H1 (cell line): ENCODE measurements around the gene ST3GAL3. TPM values are rescaled to one million over a fixed set of nuclear protein-coding genes. Genes with fewer than 3 reads are reported as not detected.

Experiments used
- CTCF ChIA-PET: fragments of 300-600 bp; sonication (Branson Sonifier 250); formaldehyde crosslinking; loops from one replicate; lab custom pipeline; 2021; ENCODE audit not compliant: partially characterized antibody; lab: Charles Lee
- POLR2A ChIA-PET: fragments of 300-600 bp; sonication (Branson Sonifier 250); formaldehyde crosslinking; loops from one replicate; lab custom pipeline; 2021; ENCODE audit warnings: inconsistent platforms; ENCODE audit not compliant: partially characterized antibody; lab: Charles Lee
- DNase-seq, 2 experiments: peaks; one replicate each; pipeline versions ENCODE4 v3.0.0 to v3.0.0-alpha.2; 2010 to 2022; ENCODE audit warnings: low spot score in 2 of 2, low read depth in 1 of 2, mixed read lengths in 1 of 2
- FAIRE-seq: peaks from 2 replicates; lab custom pipeline; 2011; peaks lifted over from hg19 to GRCh38; lab: Jason Lieb, UNC
- H2AFZ ChIP-seq: 2 replicates; pipeline ENCODE4 v1.8.1; 2012; ENCODE audit warnings: low read length, inconsistent platforms
- H2AK5ac ChIP-seq: 2 replicates; pipeline ENCODE4 v1.6.1; 2013; ENCODE audit warnings: low read depth, low read length
- H2BK120ac ChIP-seq: replicated peaks from 2 replicates; pipeline ENCODE3; 2013; ENCODE audit warnings: low read depth, low read length, inconsistent platforms
- H2BK12ac ChIP-seq: 2 replicates; pipeline ENCODE4 v1.6.1; 2013; ENCODE audit warnings: low read depth, low read length
- H2BK15ac ChIP-seq: 2 replicates; pipeline ENCODE4 v1.6.1; 2013; ENCODE audit warnings: low read length
- H2BK20ac ChIP-seq: 2 replicates; pipeline ENCODE4 v1.6.1; 2013; ENCODE audit warnings: low read length
- H2BK5ac ChIP-seq: 2 replicates; pipeline ENCODE4 v1.6.1; 2013; ENCODE audit warnings: low read depth, low read length
- H3K14ac ChIP-seq: 2 replicates; pipeline ENCODE4 v1.6.1; 2013; ENCODE audit warnings: inconsistent platforms; ENCODE audit not compliant: insufficient read length
- H3K18ac ChIP-seq: 2 replicates; pipeline ENCODE4 v1.6.1; 2013; ENCODE audit warnings: low read length; ENCODE audit errors: extremely low read depth
- H3K23ac ChIP-seq: 2 replicates; pipeline ENCODE4 v1.6.1; 2013; ENCODE audit warnings: inconsistent platforms; ENCODE audit not compliant: insufficient read length
- H3K23me2 ChIP-seq: 2 replicates; pipeline ENCODE4 v1.6.1; 2013; ENCODE audit warnings: low read depth, low read length
- H3K27ac ChIP-seq: 2 replicates; pipeline ENCODE4 v1.6.1; 2011; ENCODE audit warnings: low read depth, low read length, inconsistent platforms
- H3K27me3 ChIP-seq, 4 experiments: replicated peaks in 1 of 4; 1 replicate in 1 of 4; 2 replicates in 3 of 4; pipeline versions ENCODE4 v1.6.1 to v1.8.1; 2011 to 2013; ENCODE audit warnings: low read length in 3 of 4, mild to moderate bottlenecking in 3 of 4, inconsistent platforms in 2 of 4, mixed read lengths in 2 of 4, moderate library complexity in 1 of 4; ENCODE audit not compliant: control insufficient read depth in 3 of 4, insufficient read depth in 3 of 4; ENCODE audit errors: extremely low read depth in 1 of 4
- H3K36me3 ChIP-seq, 4 experiments: 2 replicates each; pipeline versions ENCODE4 v1.6.1 to v1.8.1; 2011 to 2013; ENCODE audit warnings: mild to moderate bottlenecking in 4 of 4, low read length in 3 of 4, moderate library complexity in 2 of 4, control low read depth in 1 of 4, inconsistent platforms in 1 of 4; ENCODE audit not compliant: insufficient read depth in 4 of 4, control insufficient read depth in 2 of 4
- H3K4ac ChIP-seq: replicated peaks from 2 replicates; pipeline ENCODE3; 2013; ENCODE audit warnings: low read length, low read depth, mixed read lengths, inconsistent platforms; ENCODE audit not compliant: insufficient read length
- H3K4me1 ChIP-seq, 4 experiments: replicated peaks in 1 of 4; 1 replicate in 1 of 4; 2 replicates in 3 of 4; pipeline versions ENCODE4 v1.6.1 to v1.8.1; 2011 to 2013; ENCODE audit warnings: low read length in 3 of 4, inconsistent platforms in 2 of 4, mixed read lengths in 1 of 4; ENCODE audit not compliant: insufficient read depth in 4 of 4, control insufficient read depth in 3 of 4
- H3K4me2 ChIP-seq, 2 experiments: 2 replicates each; pipeline versions ENCODE4 v1.6.1 to v1.8.1; 2011 to 2013; ENCODE audit warnings: low read depth in 2 of 2, low read length in 2 of 2, control low read depth in 1 of 2, inconsistent platforms in 1 of 2, mild to moderate bottlenecking in 1 of 2; ENCODE audit not compliant: insufficient read depth in 1 of 2
- H3K4me3 ChIP-seq, 4 experiments: fragments of 200-600, 300-600 bp in 1 of 4; sonication (generic), shearing (Covaris generic), sonication (Bioruptor Twin) in 1 of 4; 2 replicates each; pipeline versions ENCODE4 v1.5.1 to v1.8.1; 2011 to 2016; ENCODE audit warnings: low read length in 4 of 4, low read depth in 3 of 4, control low read depth in 2 of 4, inconsistent platforms in 2 of 4, mild to moderate bottlenecking in 2 of 4, mixed read lengths in 1 of 4, moderate library complexity in 1 of 4; ENCODE audit not compliant: insufficient read depth in 2 of 4; ENCODE audit errors: extremely low read depth in 1 of 4
- H3K56ac ChIP-seq: replicated peaks from 2 replicates; pipeline ENCODE3; 2013; ENCODE audit warnings: low read depth, mild to moderate bottlenecking, mixed read lengths, low read length, inconsistent platforms; ENCODE audit not compliant: insufficient read length
- H3K79me1 ChIP-seq: 2 replicates; pipeline ENCODE4 v1.6.1; 2013; ENCODE audit warnings: low read depth, low read length, control low read depth
- H3K79me2 ChIP-seq, 2 experiments: 2 replicates each; pipeline versions ENCODE4 v1.6.1 to v1.8.1; 2012 to 2013; ENCODE audit warnings: low read length in 2 of 2, mild to moderate bottlenecking in 2 of 2, inconsistent platforms in 1 of 2; ENCODE audit not compliant: insufficient read depth in 2 of 2, control insufficient read depth in 1 of 2
- H3K9ac ChIP-seq, 4 experiments: replicated peaks in 1 of 4; 1 replicate in 1 of 4; 2 replicates in 3 of 4; pipeline versions ENCODE4 v1.6.1 to v1.8.1; 2011 to 2013; ENCODE audit warnings: low read depth in 3 of 4, low read length in 3 of 4, control low read depth in 2 of 4, mild to moderate bottlenecking in 2 of 4, moderate library complexity in 2 of 4, inconsistent platforms in 1 of 4; ENCODE audit errors: extremely low read depth in 1 of 4
- H3K9me3 ChIP-seq, 2 experiments: 2 replicates each; pipeline versions ENCODE4 v1.6.1 to v1.8.1; 2012 to 2013; ENCODE audit warnings: mild to moderate bottlenecking in 2 of 2, moderate library complexity in 2 of 2, control low read depth in 1 of 2, inconsistent platforms in 1 of 2, low read depth in 1 of 2, low read length in 1 of 2, mixed read lengths in 1 of 2; ENCODE audit not compliant: insufficient read depth in 2 of 2
- H4K20me1 ChIP-seq, 2 experiments: replicated peaks in 1 of 2; 2 replicates each; pipeline versions ENCODE3 to v1.8.1; 2011 to 2013; ENCODE audit warnings: inconsistent platforms in 2 of 2, low read length in 2 of 2, mild to moderate bottlenecking in 1 of 2; ENCODE audit not compliant: insufficient read depth in 2 of 2, control insufficient read depth in 1 of 2
- H4K5ac ChIP-seq: 2 replicates; pipeline ENCODE4 v1.6.1; 2013; ENCODE audit warnings: low read length, low read depth, mixed read lengths, inconsistent platforms; ENCODE audit not compliant: insufficient read length
- H4K8ac ChIP-seq: 2 replicates; pipeline ENCODE4 v1.8.0; 2013; ENCODE audit warnings: mild to moderate bottlenecking, moderate library complexity, low read length, inconsistent platforms; ENCODE audit not compliant: insufficient read depth; ENCODE audit errors: extremely low read depth
- H4K91ac ChIP-seq: replicated peaks from 2 replicates; pipeline ENCODE3; 2013; ENCODE audit warnings: low read length, mixed read lengths, inconsistent platforms; ENCODE audit not compliant: insufficient read length
- ASH2L ChIP-seq: fragments of 200-600, 300-600 bp; sonication (generic); IDR thresholded peaks from one replicate; pipeline ENCODE4 v1.7.1; 2017; ENCODE audit warnings: low read length
- ATF2 ChIP-seq: IDR thresholded peaks from 2 replicates; pipeline ENCODE4 v1.6.1; 2012; ENCODE audit warnings: low read length, inconsistent platforms
- ATF3 ChIP-seq: IDR thresholded peaks from 2 replicates; pipeline ENCODE4 v1.6.1; 2011; ENCODE audit warnings: low read depth, mild to moderate bottlenecking, low read length; ENCODE audit not compliant: insufficient read depth
- BACH1 ChIP-seq: IDR thresholded peaks from 2 replicates; pipeline ENCODE4 v1.6.1; 2012; ENCODE audit warnings: low read length, improper control_type of control experiment
- CBX5 ChIP-seq: fragments of 300-800, 300-1000 bp; sonication (generic); IDR thresholded peaks from 2 replicates; pipeline ENCODE4 v1.7.1; 2016; ENCODE audit warnings: antibody characterized with exemption, low read length, low read depth
- HDAC6 ChIP-seq: IDR thresholded peaks from one replicate; pipeline ENCODE4 v1.7.1; 2012; ENCODE audit warnings: low read depth, mild to moderate bottlenecking, inconsistent platforms, low read length, moderate library complexity
- NANOG ChIP-seq: IDR thresholded peaks from 2 replicates; pipeline ENCODE4 v1.6.1; 2011; ENCODE audit warnings: low read length, low read depth, mild to moderate bottlenecking, inconsistent platforms; ENCODE audit not compliant: insufficient read depth, poor library complexity, severe bottlenecking
- PHF8 ChIP-seq: fragments of 200-600 bp; sonication (generic); conservative IDR thresholded peaks from 2 replicates; pipeline ENCODE4 v1.7.1; 2012; ENCODE audit warnings: low read depth, mild to moderate bottlenecking, inconsistent platforms, low read length, moderate library complexity
- POLR2A ChIP-seq, 2 experiments: IDR thresholded peaks; 1 replicate in 1 of 2; 2 replicates in 1 of 2; pipeline ENCODE4 v1.6.1; 2011; ENCODE audit warnings: low read depth in 2 of 2, low read length in 2 of 2, mild to moderate bottlenecking in 2 of 2; ENCODE audit errors: control extremely low read depth in 1 of 2
- POU5F1 ChIP-seq: IDR thresholded peaks from 2 replicates; pipeline ENCODE4 v1.6.1; 2011; ENCODE audit warnings: low read depth, mild to moderate bottlenecking, low read length, moderate library complexity
- WGBS, 2 experiments: shearing (Covaris generic) in 1 of 2; methylation state at CpG; one replicate each; pipeline versions ENCODE4 v1.1.6 to v1.1.7; 2013 to 2015; ENCODE audit warnings: low lambda C conversion rate in 2 of 2, mixed read lengths in 2 of 2, inconsistent platforms in 1 of 2, low coverage in 1 of 2, missing lambda C conversion rate in 1 of 2; ENCODE audit not compliant: insufficient replicate concordance in 2 of 2, insufficient coverage in 1 of 2, insufficient read length in 1 of 2; ENCODE audit errors: extremely low coverage in 1 of 2, missing lambda C conversion rate in 1 of 2; 5-methylcytosine and 5-hydroxymethylcytosine counted together
- polyA plus RNA-seq, 7 experiments: library from polyadenylated mRNA; depleted of rRNA in 3 of 7; stranded (reverse) in 5 of 7; unstranded in 2 of 7; fragments of >200 nt in 5 of 7; fragments of 200-250 nt in 2 of 7; gene quantifications; 1 replicate in 5 of 7; 2 replicates in 1 of 7; 4 replicates in 1 of 7; pipeline versions ENCODE4 v1.2.1 to v1.2.3, GENCODE V29; 2011 to 2013; ENCODE audit warnings: missing spikeins in 2 of 7, mixed read lengths in 2 of 7
- total RNA-seq: library from RNA; stranded (reverse); fragmentation: NEBNext Ultra II Directional; extraction: Animal tissue kit (Norgen Biotek cat#: 25700); gene quantifications from 2 replicates; pipeline ENCODE4 v1.2.1, GENCODE V29; 2021

Gene ST3GAL3
- total and polyA plus RNA-seq, 2 of the 8 experiments (the other 6 are each of a cell fraction or from before 2014, with no cell fraction given) = 6.8 to 7.0 TPM

GRCh38 chr1:43844114-43844513 lies 136.8 kb downstream of the ST3GAL3 start:
- Histone ChIP-seq H2AFZ (no peak overlapping the region), H3K14ac (no peak overlapping the region), H3K27ac (no peak overlapping the region), H2BK120ac (no peak overlapping the region), H3K4ac (no peak overlapping the region), H2BK12ac (no peak overlapping the region), H3K36me3 (peaks cover 0 to 16% (median 0%) of the 10 kb centered on the region in 4 experiments; a peak in 3 of 8 replicates), H3K18ac (no peak overlapping the region), H3K4me2 (no peak overlapping the region), H3K23ac (no peak overlapping the region), H2BK20ac (no peak overlapping the region), H3K23me2 (no peaks in the 10 kb centered on the region; the same call in 1 of the 2 replicates), H3K9me3 (peaks cover 10 to 12% of the 10 kb centered on the region in 2 experiments; a peak in 3 of 4 replicates), H4K91ac (peak overlapping the region; percentile 27), H4K20me1 (no peaks in the 10 kb centered on the region), H2AK5ac (peak overlapping the region; percentile 90; the same call in 1 of the 2 replicates), H4K5ac (no peak overlapping the region), H4K8ac (no peak overlapping the region), H2BK15ac (no peak overlapping the region), H3K4me1 (peaks cover 5 to 13% (median 7%) of the 10 kb centered on the region in 4 experiments), H3K9ac (no peak overlapping the region), H3K4me3 (no peak overlapping the region), H3K27me3 (no peaks in the 10 kb centered on the region), H3K79me1 (no peaks in the 10 kb centered on the region), H2BK5ac (no peak overlapping the region), H3K56ac (no peak overlapping the region), H3K79me2 (no peaks in the 10 kb centered on the region)
- TF ChIP-seq HDAC6 = no peak
- TF ChIP-seq ATF2 = no peak
- TF ChIP-seq POU5F1 = no peak
- TF ChIP-seq PHF8 = no peak
- TF ChIP-seq ATF3 = no peak
- no peak for TF ChIP-seq BACH1
- no peak for TF ChIP-seq POLR2A (IDR thresholded peaks at IDR 0.05; ENCODE audit: control extremely low read depth in 1 of 2, low read depth in 2 of 2, low read length in 2 of 2)
- TF ChIP-seq NANOG = no peak
- no peak for TF ChIP-seq ASH2L
- TF ChIP-seq CBX5 = no peak
- peak; percentile 28 for FAIRE-seq
- DNase-seq = no peak
- WGBS, 2 experiments = 90% methylated on average over 1 of the region's 1 CpG; no CpG with 5 or more reads in 1 of the 2 experiments
- CTCF ChIA-PET = interaction anchor here (0.6 to 3.6 kb wide), 5 partner anchors 33 to 106 kb away, joined by 3 to 23 read pairs (median 3); partner anchors contain the start of gene ARTN
- POLR2A ChIA-PET = no interaction called here
